NB4 (cell line): Measurements from ENCODE around the gene MCC.

Experiments
- CTCF ChIP-seq: IDR thresholded peaks from one replicate; pipeline ENCODE4 v1.5.1; 2012; ENCODE audit warnings: low read depth, low read length
- MYC ChIP-seq: IDR thresholded peaks from 2 replicates; pipeline ENCODE4 v1.6.1; 2011; ENCODE audit warnings: low read depth, low read length
- POLR2A ChIP-seq: IDR thresholded peaks from 2 replicates; pipeline ENCODE4 v1.6.1; 2011; ENCODE audit warnings: mild to moderate bottlenecking; ENCODE audit not compliant: insufficient read length; ENCODE audit errors: extremely low read depth
- TF ChIP-seq, protein P1 (sequence below): IDR thresholded peaks from 2 replicates; pipeline ENCODE4 v1.6.1; 2011; ENCODE audit warnings: low read depth, low read length

- TF ChIP-seq CTCF (no peak), POLR2A (no peak), MYC (no peak)
- TF ChIP-seq, protein P1, sequence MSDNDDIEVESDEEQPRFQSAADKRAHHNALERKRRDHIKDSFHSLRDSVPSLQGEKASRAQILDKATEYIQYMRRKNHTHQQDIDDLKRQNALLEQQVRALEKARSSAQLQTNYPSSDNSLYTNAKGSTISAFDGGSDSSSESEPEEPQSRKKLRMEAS: no peak
These were observed 251.5 kb downstream of the MCC start for GRCh38 chr5:113236536-113237288.
